GM21447 (cell line): ENCODE results near the gene PLK2.
A peak's percentile ranks its signal among the peaks of the same experiment; 100 is the strongest.

Experiments used
- ATAC-seq: cut with Tn5 transposase; IDR thresholded peaks from one replicate; pipeline ENCODE4 v1.9.1; 2021; ENCODE audit not compliant: unreplicated experiment

Gene PLK2

GRCh38 chr5:58460002-58460731 is at the start of gene PLK2:
TSS of gene PLK2 (minus strand) at chr5:58460086. CDS start at chr5:58459959, 127 bp downstream.
- ATAC-seq, result peak; percentile 80

- no peak for ATAC-seq
These were observed 47.8 kb upstream of the PLK2 start for GRCh38 chr5:58507715-58508114.

GRCh38 chr5:58505971-58506640 is 46.2 kb upstream of the PLK2 start:
- ATAC-seq, result peak; percentile 81

GRCh38 chr5:58505502-58505901 is 45.6 kb upstream of the PLK2 start:
- peak; percentile 9 for ATAC-seq

- ATAC-seq, result no peak
These were observed 44.9 kb upstream of the PLK2 start for GRCh38 chr5:58504766-58505165.

- ATAC-seq, result no peak
These were observed 43.6 kb upstream of the PLK2 start for GRCh38 chr5:58503390-58504046.

- no peak for ATAC-seq
These were observed 42.0 kb upstream of the PLK2 start for GRCh38 chr5:58501778-58502417.

- no peak for ATAC-seq
These were observed 40.1 kb upstream of the PLK2 start for GRCh38 chr5:58499941-58500340.

GRCh38 chr5:58499231-58499630 is 39.3 kb upstream of the PLK2 start:
- ATAC-seq, result no peak

GRCh38 chr5:58498340-58498942 is 38.6 kb upstream of the PLK2 start:
- no peak for ATAC-seq

GRCh38 chr5:58497921-58498320 is 38.0 kb upstream of the PLK2 start:
- no peak for ATAC-seq

GRCh38 chr5:58497386-58497785 is 37.5 kb upstream of the PLK2 start:
- no peak for ATAC-seq

- ATAC-seq, result no peak
These were observed 36.6 kb upstream of the PLK2 start for GRCh38 chr5:58496488-58496887.

- no peak for ATAC-seq
These were observed 33.3 kb upstream of the PLK2 start for GRCh38 chr5:58493141-58493540.

- ATAC-seq, result peak; percentile 81
These were observed 31.5 kb upstream of the PLK2 start, which contains the start of gene GAPT for GRCh38 chr5:58491216-58491892. TSS of gene GAPT (plus strand) at chr5:58491435. CDS start at chr5:58494537, 3,102 bp downstream.

GRCh38 chr5:58490402-58491050 is 30.6 kb upstream of the PLK2 start:
- ATAC-seq, result no peak

GRCh38 chr5:58486290-58486689 is 26.4 kb upstream of the PLK2 start:
- no peak for ATAC-seq

GRCh38 chr5:58484505-58484904 is 24.6 kb upstream of the PLK2 start:
- ATAC-seq, result no peak

- no peak for ATAC-seq
These were observed 22.6 kb upstream of the PLK2 start for GRCh38 chr5:58482536-58482935.

GRCh38 chr5:58481828-58482227 is 21.9 kb upstream of the PLK2 start:
- ATAC-seq, result no peak
